H7 (cell line): ENCODE data around the gene ZFYVE21. TPM values are rescaled to one million over a fixed set of nuclear protein-coding genes. Genes with fewer than 3 reads are reported as not detected.
A peak's percentile ranks its signal among the peaks of the same experiment; 100 is the strongest.

ENCODE experiments used
- DNase-seq: peaks from one replicate; pipeline ENCODE4 v3.0.0; 2012
- H3K27me3 ChIP-seq: 2 replicates; pipeline ENCODE4 v1.6.0; 2011; ENCODE audit warnings: mild to moderate bottlenecking, low read length; ENCODE audit not compliant: control insufficient read depth, insufficient read depth
- H3K36me3 ChIP-seq: replicated peaks from 2 replicates; pipeline ENCODE4 v1.5.1; 2011; ENCODE audit warnings: low read length; ENCODE audit not compliant: control insufficient read depth, insufficient read depth
- H3K4me3 ChIP-seq: 2 replicates; pipeline ENCODE4 v1.5.1; 2011; ENCODE audit warnings: low read depth, mild to moderate bottlenecking, control low read depth, low read length, moderate library complexity; ENCODE audit not compliant: insufficient read depth
- total RNA-seq: library from RNA; depleted of rRNA; stranded (reverse); fragments of >200 nt; shearing (Covaris generic); gene quantifications from 2 replicates; pipeline ENCODE4 v1.2.3, GENCODE V29; 2014; rRNA removed

The ZFYVE21 gene
- 52.8 and 60.9 TPM in 2 replicates for total RNA-seq

- DNase-seq = peak; percentile 100
- H3K4me3 ChIP-seq = peak within 1 kb of the TSS; percentile 78
- H3K27me3 ChIP-seq = no peaks in the 10 kb centered on the region; the same call in 1 of the 2 replicates
- peaks cover 5% of the 10 kb centered on the region for H3K36me3 ChIP-seq
Measured at GRCh38 chr14:103715052-103716000, at the start of gene ZFYVE21, which contains the start of gene XRCC3. Gene ZFYVE21, plus strand, starts transcription at chr14:103715810. Its CDS starts 32 bp downstream, at chr14:103715842. Gene XRCC3, minus strand, starts transcription at chr14:103715451. Its CDS starts 4,364 bp downstream, at chr14:103711087.

GRCh38 chr14:103667671-103668070, 47.9 kb upstream of the ZFYVE21 start:
- Histone ChIP-seq H3K36me3 (peaks cover 24% of the 10 kb centered on the region), H3K4me3 (no peak overlapping the region), H3K27me3 (no peaks in the 10 kb centered on the region)
- DNase-seq = no peak

DNA sequence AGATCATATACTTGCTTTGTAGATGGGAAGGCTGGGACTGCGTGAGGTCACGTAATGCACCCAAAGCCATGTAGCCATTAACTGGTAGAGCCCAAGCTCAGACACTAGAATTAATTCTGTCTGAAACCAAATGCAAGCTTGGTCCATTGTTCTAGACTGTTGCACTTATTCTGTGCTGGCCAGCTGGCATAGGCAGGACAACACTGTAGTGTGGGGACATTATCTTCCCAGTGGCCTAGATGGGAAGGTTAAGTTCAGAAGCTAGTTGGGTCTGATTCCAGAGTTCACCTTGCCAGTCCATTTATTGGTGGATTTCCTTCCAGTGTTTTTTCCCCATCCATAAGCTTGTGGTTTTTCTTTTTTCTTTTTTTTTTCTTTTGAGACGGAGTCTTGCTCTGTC, 47.5 kb upstream of the ZFYVE21 start:
- no peak for DNase-seq
- no peak overlapping the region for H3K4me3 ChIP-seq
- no peaks in the 10 kb centered on the region for H3K27me3 ChIP-seq
- peaks cover 22% of the 10 kb centered on the region for H3K36me3 ChIP-seq

GRCh38 chr14:103669370-103669769, 46.2 kb upstream of the ZFYVE21 start:
- Histone ChIP-seq H3K36me3 (peaks cover 28% of the 10 kb centered on the region), H3K4me3 (no peak overlapping the region), H3K27me3 (no peaks in the 10 kb centered on the region)
- no peak for DNase-seq

DNA sequence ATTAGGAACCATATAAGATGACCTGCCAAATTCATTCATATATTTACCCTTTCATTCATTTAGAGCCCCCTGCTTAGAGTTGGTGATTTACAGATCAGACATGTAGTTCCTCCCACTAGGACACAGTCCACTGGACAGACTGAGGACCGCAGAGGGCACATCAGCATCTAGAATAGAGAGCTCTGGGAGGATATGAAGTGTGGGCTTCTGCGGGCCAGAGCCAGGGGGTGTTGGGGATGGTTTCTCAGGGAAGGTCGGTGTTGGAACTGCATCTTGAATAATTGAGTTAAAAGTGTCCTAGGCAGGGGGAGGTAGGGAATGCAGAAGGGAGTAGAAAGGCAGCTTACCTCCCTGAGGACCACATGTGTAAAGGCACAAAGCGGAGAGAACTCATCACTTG, 43.7 kb upstream of the ZFYVE21 start:
- Histone ChIP-seq H3K36me3 (peaks cover 40% of the 10 kb centered on the region), H3K4me3 (no peak overlapping the region), H3K27me3 (no peaks in the 10 kb centered on the region)
- DNase-seq = no peak

DNA sequence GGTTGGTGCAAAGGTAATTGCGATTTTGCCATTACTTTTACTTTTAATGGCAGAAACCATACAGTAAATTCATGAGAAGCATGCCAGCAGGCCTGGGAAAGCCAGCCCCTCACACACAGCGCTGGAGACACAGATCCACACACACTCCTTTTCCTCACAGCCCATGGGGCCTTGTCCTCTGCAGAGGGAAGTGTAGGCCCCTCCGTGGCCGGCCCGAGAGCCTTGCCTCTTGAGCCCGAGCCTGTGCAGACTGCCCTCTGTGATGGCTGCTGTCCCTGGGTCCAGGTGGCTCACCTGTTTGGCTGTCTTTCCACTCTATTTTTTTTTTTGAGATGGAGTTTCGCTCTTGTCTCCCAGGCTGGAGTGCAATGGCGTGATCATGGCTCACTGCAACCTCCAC, 39.7 kb upstream of the ZFYVE21 start:
- Histone ChIP-seq H3K27me3 (no peaks in the 10 kb centered on the region), H3K4me3 (no peak overlapping the region), H3K36me3 (peaks cover 51% of the 10 kb centered on the region)
- no peak for DNase-seq

DNA sequence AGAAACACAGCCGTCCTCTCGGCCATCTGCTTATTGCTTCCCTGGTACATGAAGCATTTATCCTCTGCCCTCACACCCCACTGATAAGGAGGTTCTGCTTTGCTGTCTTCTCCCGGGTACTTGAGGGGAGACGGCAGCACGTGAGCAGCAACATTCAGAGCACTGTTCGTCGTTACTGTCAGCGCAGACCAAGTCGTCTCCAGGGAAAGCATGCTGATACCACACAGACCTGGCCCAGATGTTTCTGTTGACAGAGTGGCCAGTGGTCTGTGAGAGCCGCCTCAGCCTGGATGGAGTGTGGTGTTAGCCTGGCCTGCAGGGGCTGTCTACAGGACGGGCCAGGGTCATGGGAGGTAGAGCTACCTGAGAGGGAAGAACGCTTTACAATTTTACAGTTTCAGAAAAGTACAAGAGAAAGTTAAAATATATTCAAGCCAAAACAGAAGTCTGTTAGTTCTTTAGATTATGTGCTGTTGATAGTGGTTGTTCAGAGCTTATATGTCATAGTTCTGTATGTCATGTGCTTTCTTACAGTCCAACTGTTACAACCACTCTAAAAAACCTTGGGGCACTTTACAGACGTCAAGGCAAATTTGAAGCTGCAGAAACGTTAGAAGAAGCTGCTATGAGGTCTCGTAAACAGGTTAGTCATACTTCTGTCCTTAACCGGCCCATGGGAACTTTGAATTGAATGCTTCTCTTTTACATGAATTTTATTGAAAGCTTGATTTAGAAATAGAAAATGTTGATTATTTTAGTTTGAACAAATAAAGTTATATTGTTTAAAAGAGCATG, 38.5 kb upstream of the ZFYVE21 start:
- Histone ChIP-seq H3K4me3 (no peak overlapping the region), H3K36me3 (peaks cover 48% of the 10 kb centered on the region), H3K27me3 (no peaks in the 10 kb centered on the region)
- no peak for DNase-seq

GRCh38 chr14:103679351-103679750, 36.3 kb upstream of the ZFYVE21 start:
- Histone ChIP-seq H3K4me3 (no peak overlapping the region), H3K36me3 (peaks cover 41% of the 10 kb centered on the region), H3K27me3 (no peaks in the 10 kb centered on the region)
- peak; percentile 87 for DNase-seq

GRCh38 chr14:103680491-103681231, 34.9 kb upstream of the ZFYVE21 start:
- no peak for DNase-seq
- Histone ChIP-seq H3K36me3 (peaks cover 34% of the 10 kb centered on the region), H3K4me3 (no peak overlapping the region), H3K27me3 (no peaks in the 10 kb centered on the region)

GRCh38 chr14:103683139-103683538, 32.5 kb upstream of the ZFYVE21 start:
- H3K36me3 ChIP-seq = peaks cover 27% of the 10 kb centered on the region
- DNase-seq = no peak
- H3K27me3 ChIP-seq = no peaks in the 10 kb centered on the region
- no peak overlapping the region for H3K4me3 ChIP-seq

GRCh38 chr14:103684471-103684870, 31.1 kb upstream of the ZFYVE21 start:
- H3K4me3 ChIP-seq = no peak overlapping the region
- no peaks in the 10 kb centered on the region for H3K27me3 ChIP-seq
- peak; percentile 42 for DNase-seq
- peaks cover 21% of the 10 kb centered on the region for H3K36me3 ChIP-seq

DNA sequence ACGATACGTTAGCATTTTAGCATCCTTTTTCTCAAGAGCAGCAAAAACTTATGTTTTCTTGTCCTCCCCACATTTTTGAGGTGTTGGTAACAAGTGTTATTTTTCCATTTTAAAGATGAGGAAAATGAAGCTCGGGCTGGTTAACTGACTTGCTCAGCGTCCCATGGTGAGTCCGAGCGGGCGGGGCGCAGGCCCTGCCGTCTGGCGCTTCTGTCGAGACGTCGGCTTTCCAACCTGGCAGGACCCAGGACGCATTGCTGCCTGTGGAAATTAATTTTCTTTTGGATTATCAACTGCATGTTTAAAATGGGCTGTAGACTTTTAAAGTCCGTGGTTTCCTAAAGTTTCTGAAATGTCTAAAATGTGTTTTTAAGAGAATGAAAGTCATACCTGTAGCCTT, 30.7 kb upstream of the ZFYVE21 start:
- DNase-seq = no peak
- Histone ChIP-seq H3K4me3 (no peak overlapping the region), H3K36me3 (peaks cover 17% of the 10 kb centered on the region)

DNA sequence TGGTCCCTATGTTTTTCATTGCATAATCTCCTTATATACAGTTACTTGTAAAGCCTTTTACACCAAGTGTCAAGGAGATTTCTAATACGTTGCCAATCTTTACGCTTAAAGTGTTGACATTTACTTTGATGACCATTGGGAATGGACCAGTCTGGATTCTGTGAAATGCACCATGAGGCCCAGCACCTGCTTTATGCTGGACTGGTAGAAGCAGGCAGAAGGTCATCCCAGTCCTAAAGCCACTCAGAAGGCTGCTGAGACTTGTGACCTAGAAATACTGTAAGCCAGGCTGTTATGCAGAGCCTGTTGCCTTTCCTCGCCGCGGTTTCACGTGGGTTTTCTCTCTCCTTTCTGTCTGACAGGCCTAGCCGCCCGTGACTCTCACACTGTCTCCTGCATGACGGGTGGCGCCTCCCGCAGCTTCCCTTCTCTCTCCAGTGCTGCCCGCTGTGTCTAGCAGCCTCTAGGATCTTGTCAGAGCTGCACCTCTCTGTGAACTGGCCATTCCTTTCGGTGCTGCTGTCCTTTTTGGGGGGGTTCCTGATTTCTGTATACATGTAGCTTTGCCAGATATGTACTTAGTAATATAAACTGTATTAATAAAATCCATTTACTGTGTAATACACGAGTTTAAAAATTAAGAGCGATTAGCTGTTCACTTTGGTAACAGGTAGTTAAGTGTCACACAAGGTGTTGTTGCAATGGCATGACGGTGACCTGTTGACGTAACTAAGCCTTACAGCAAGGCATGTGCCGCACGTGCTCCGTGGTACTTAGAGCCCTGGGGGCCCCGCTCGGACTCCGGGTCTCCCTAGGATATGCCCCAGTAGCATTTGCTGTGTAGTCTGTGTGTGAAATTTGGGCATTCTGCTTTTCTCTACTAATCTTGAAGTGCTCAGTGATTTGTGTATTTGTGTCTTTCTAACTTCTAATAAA, 30.1 kb upstream of the ZFYVE21 start:
- no peaks in the 10 kb centered on the region for H3K27me3 ChIP-seq
- peaks cover 13% of the 10 kb centered on the region for H3K36me3 ChIP-seq
- H3K4me3 ChIP-seq = no peak overlapping the region
- DNase-seq = no peak

More for the DNA sequence above, 30.7 kb upstream of the ZFYVE21 start:
- no peaks in the 10 kb centered on the region for H3K27me3 ChIP-seq
